ENCODE results near the gene SLC47A2. TPM values are rescaled to one million over a fixed set of nuclear protein-coding genes. Genes with fewer than 3 reads are reported as not detected.

SLC47A2 gene
- total and polyA plus RNA-seq, 7 experiments from 2014 or later, result not detected

GRCh38 chr17:19742495-19742894, 26.1 kb upstream of the SLC47A2 start:
- peak overlapping the region in 5 of 10 donors; percentile 27 to 81 (median 45) for H3K4me3 Mint-ChIP-seq
- H3K27ac Mint-ChIP-seq, result peak overlapping the region in 1 of 9 donors; percentile 48
- H3K9me3 ChIP-seq (ENCODE audit: control insufficient read depth in 2 of 3, low read length in 3 of 3), result no peaks in the 10 kb centered on the region
- CTCF ChIA-PET, result interaction anchor here (1.1 to 2.1 kb wide), 3 partner anchors 10 to 231 kb away, joined by 4 to 6 read pairs (median 4); no protein-coding TSS in a partner anchor
- no peaks in the 10 kb centered on the region for H3K36me3 Mint-ChIP-seq
- no peaks in the 10 kb centered on the region for H3K36me3 ChIP-seq (ENCODE audit: control insufficient read depth in 2 of 3, insufficient read depth in 3 of 3, low read length in 3 of 3)
- peaks cover 0 to 10% (median 0%) of the 10 kb centered on the region in 7 donors for H3K4me1 Mint-ChIP-seq
- peaks cover 0 to 3% (median 0%) of the 10 kb centered on the region in 5 donors for H3K27me3 Mint-ChIP-seq
- no peak overlapping the region for H3K27ac ChIP-seq (ENCODE audit: low read depth, low read length)
- ATAC-seq, result no peak
- no peak for DNase-seq
- H3K9me3 Mint-ChIP-seq, result no peaks in the 10 kb centered on the region
- no peak overlapping the region for H3K4me3 ChIP-seq (ENCODE audit: low read length)
- POLR2A ChIA-PET, result interaction anchor here (0.9 kb wide), 1 partner anchor 94 kb away, joined by 3 read pairs; the partner anchor contains the start of gene ALDH3A2
- intact Hi-C loops (cut with micrococcal nuclease), result no loop called here
- H3K27me3 ChIP-seq (ENCODE audit: control insufficient read depth in 2 of 2, insufficient read depth in 2 of 2, low read length in 2 of 2), result no peaks in the 10 kb centered on the region
- peaks cover 0 to 5% of the 10 kb centered on the region in 2 donors for H3K4me1 ChIP-seq (ENCODE audit: control insufficient read depth in 2 of 2, insufficient read depth in 2 of 2, low read length in 2 of 2)

- POLR2A ChIA-PET, result interaction anchor here (0.9 kb wide), 1 partner anchor 93 kb away, joined by 3 read pairs; the partner anchor contains the start of gene ALDH3A2
- H3K4me1 ChIP-seq (ENCODE audit: control insufficient read depth in 2 of 2, insufficient read depth in 2 of 2, low read length in 2 of 2), result peaks cover 0 to 5% of the 10 kb centered on the region in 2 donors
- DNase-seq, result no peak
- H3K36me3 ChIP-seq (ENCODE audit: control insufficient read depth in 2 of 3, insufficient read depth in 3 of 3, low read length in 3 of 3), result no peaks in the 10 kb centered on the region
- CTCF ChIA-PET, result interaction anchor here (1.7 to 2.1 kb wide), 3 partner anchors 9 to 14 kb away, joined by 4 to 6 read pairs (median 4); no protein-coding TSS in a partner anchor
- Mint-ChIP-seq H3K36me3 (no peaks in the 10 kb centered on the region), H3K27me3 (peaks cover 0 to 3% (median 0%) of the 10 kb centered on the region in 5 donors), H3K9me3 (no peaks in the 10 kb centered on the region), H3K4me1 (peaks cover 0 to 10% (median 0%) of the 10 kb centered on the region in 7 donors), H3K27ac (peak overlapping the region in 1 of 9 donors; percentile 48), H3K4me3 (peak overlapping the region in 1 of 10 donors; percentile 57)
- no peak overlapping the region for H3K4me3 ChIP-seq (ENCODE audit: low read length)
- H3K9me3 ChIP-seq (ENCODE audit: control insufficient read depth in 2 of 3, low read length in 3 of 3), result no peaks in the 10 kb centered on the region
- H3K27ac ChIP-seq (ENCODE audit: low read depth, low read length), result no peak overlapping the region
- ATAC-seq, result no peak
- no peaks in the 10 kb centered on the region for H3K27me3 ChIP-seq (ENCODE audit: control insufficient read depth in 2 of 2, insufficient read depth in 2 of 2, low read length in 2 of 2)
- intact Hi-C loops (cut with micrococcal nuclease), result no loop called here
These were observed 25.6 kb upstream of the SLC47A2 start for GRCh38 chr17:19741832-19742457.

GRCh38 chr17:19740933-19741332, 24.5 kb upstream of the SLC47A2 start:
- Mint-ChIP-seq H3K27ac (no peak overlapping the region), H3K27me3 (peaks cover 0 to 3% (median 0%) of the 10 kb centered on the region in 5 donors), H3K4me3 (no peak overlapping the region), H3K4me1 (peaks cover 0 to 10% (median 0%) of the 10 kb centered on the region in 7 donors), H3K36me3 (no peaks in the 10 kb centered on the region), H3K9me3 (no peaks in the 10 kb centered on the region)
- CTCF ChIA-PET, result interaction anchor here (0.5 to 1.9 kb wide), 3 partner anchors 10 to 88 kb away, joined by 3 to 4 read pairs (median 3); no protein-coding TSS in a partner anchor
- Histone ChIP-seq H3K27me3 (ENCODE audit: control insufficient read depth in 2 of 2, insufficient read depth in 2 of 2, low read length in 2 of 2) (no peaks in the 10 kb centered on the region), H3K36me3 (ENCODE audit: control insufficient read depth in 2 of 3, insufficient read depth in 3 of 3, low read length in 3 of 3) (no peaks in the 10 kb centered on the region), H3K4me1 (ENCODE audit: control insufficient read depth in 2 of 2, insufficient read depth in 2 of 2, low read length in 2 of 2) (peaks cover 0 to 5% of the 10 kb centered on the region in 2 donors), H3K9me3 (ENCODE audit: control insufficient read depth in 2 of 3, low read length in 3 of 3) (no peaks in the 10 kb centered on the region), H3K27ac (ENCODE audit: low read depth, low read length) (no peak overlapping the region), H3K4me3 (ENCODE audit: low read length) (no peak overlapping the region)
- DNase-seq, result no peak
- POLR2A ChIA-PET, result interaction anchor here (0.7 kb wide), 1 partner anchor 455 kb away, joined by 3 read pairs; no protein-coding TSS in a partner anchor
- ATAC-seq, result no peak
- intact Hi-C loops (cut with micrococcal nuclease), result no loop called here

GRCh38 chr17:19739241-19740201, 23.1 kb upstream of the SLC47A2 start:
- CTCF ChIA-PET, result interaction anchor here (0.6 to 1.3 kb wide), 3 partner anchors 23 to 226 kb away, joined by 3 to 4 read pairs (median 4); no protein-coding TSS in a partner anchor
- DNase-seq, result no peak
- Histone ChIP-seq H3K27me3 (ENCODE audit: control insufficient read depth in 2 of 2, insufficient read depth in 2 of 2, low read length in 2 of 2) (no peaks in the 10 kb centered on the region), H3K4me1 (ENCODE audit: control insufficient read depth in 2 of 2, insufficient read depth in 2 of 2, low read length in 2 of 2) (no peaks in the 10 kb centered on the region), H3K4me3 (ENCODE audit: low read length) (no peak overlapping the region), H3K36me3 (ENCODE audit: control insufficient read depth in 2 of 3, insufficient read depth in 3 of 3, low read length in 3 of 3) (no peaks in the 10 kb centered on the region), H3K9me3 (ENCODE audit: control insufficient read depth in 2 of 3, low read length in 3 of 3) (no peaks in the 10 kb centered on the region), H3K27ac (ENCODE audit: low read depth, low read length) (no peak overlapping the region)
- no peaks in the 10 kb centered on the region for H3K36me3 Mint-ChIP-seq
- peaks cover 0 to 2% (median 0%) of the 10 kb centered on the region in 5 donors for H3K27me3 Mint-ChIP-seq
- no peak overlapping the region for H3K4me3 Mint-ChIP-seq
- intact Hi-C loops (cut with micrococcal nuclease), result no loop called here
- POLR2A ChIA-PET, result no interaction called here
- no peak overlapping the region for H3K27ac Mint-ChIP-seq
- H3K9me3 Mint-ChIP-seq, result no peaks in the 10 kb centered on the region
- no peak for ATAC-seq
- H3K4me1 Mint-ChIP-seq, result peaks cover 0 to 3% (median 0%) of the 10 kb centered on the region in 7 donors

GRCh38 chr17:19738757-19739156, 22.4 kb upstream of the SLC47A2 start:
- Mint-ChIP-seq H3K27me3 (peaks cover 0 to 5% (median 0%) of the 10 kb centered on the region in 5 donors), H3K9me3 (no peaks in the 10 kb centered on the region), H3K4me1 (no peaks in the 10 kb centered on the region), H3K4me3 (no peak overlapping the region), H3K36me3 (no peaks in the 10 kb centered on the region), H3K27ac (no peak overlapping the region)
- DNase-seq, result no peak
- CTCF ChIA-PET, result interaction anchor here (1.0 kb wide), 1 partner anchor 225 kb away, joined by 4 read pairs; no protein-coding TSS in a partner anchor
- Histone ChIP-seq H3K9me3 (ENCODE audit: control insufficient read depth in 2 of 3, low read length in 3 of 3) (no peaks in the 10 kb centered on the region), H3K27ac (ENCODE audit: low read depth, low read length) (no peak overlapping the region), H3K4me1 (ENCODE audit: control insufficient read depth in 2 of 2, insufficient read depth in 2 of 2, low read length in 2 of 2) (no peaks in the 10 kb centered on the region), H3K36me3 (ENCODE audit: control insufficient read depth in 2 of 3, insufficient read depth in 3 of 3, low read length in 3 of 3) (no peaks in the 10 kb centered on the region), H3K4me3 (ENCODE audit: low read length) (no peak overlapping the region), H3K27me3 (ENCODE audit: control insufficient read depth in 2 of 2, insufficient read depth in 2 of 2, low read length in 2 of 2) (no peaks in the 10 kb centered on the region)
- intact Hi-C loops (cut with micrococcal nuclease), result no loop called here
- POLR2A ChIA-PET, result interaction anchor here (0.6 kb wide), 1 partner anchor 23 kb away, joined by 5 read pairs; no protein-coding TSS in a partner anchor
- ATAC-seq, result no peak

- Mint-ChIP-seq H3K27me3 (peaks cover 0 to 5% (median 0%) of the 10 kb centered on the region in 5 donors), H3K9me3 (no peaks in the 10 kb centered on the region), H3K4me3 (no peak overlapping the region), H3K36me3 (no peaks in the 10 kb centered on the region), H3K27ac (no peak overlapping the region), H3K4me1 (no peaks in the 10 kb centered on the region)
- POLR2A ChIA-PET, result interaction anchor here (0.6 kb wide), 1 partner anchor 23 kb away, joined by 5 read pairs; no protein-coding TSS in a partner anchor
- no peak overlapping the region for H3K4me3 ChIP-seq (ENCODE audit: low read length)
- intact Hi-C loops (cut with micrococcal nuclease), result no loop called here
- no peaks in the 10 kb centered on the region for H3K36me3 ChIP-seq (ENCODE audit: control insufficient read depth in 2 of 3, insufficient read depth in 3 of 3, low read length in 3 of 3)
- CTCF ChIA-PET, result interaction anchor here (0.6 to 0.7 kb wide), 2 partner anchors 9 to 140 kb away, joined by 4 to 6 read pairs; no protein-coding TSS in a partner anchor
- ATAC-seq, result no peak
- no peaks in the 10 kb centered on the region for H3K9me3 ChIP-seq (ENCODE audit: control insufficient read depth in 2 of 3, low read length in 3 of 3)
- H3K27ac ChIP-seq (ENCODE audit: low read depth, low read length), result no peak overlapping the region
- no peak for DNase-seq
- H3K4me1 ChIP-seq (ENCODE audit: control insufficient read depth in 2 of 2, insufficient read depth in 2 of 2, low read length in 2 of 2), result no peaks in the 10 kb centered on the region
- no peaks in the 10 kb centered on the region for H3K27me3 ChIP-seq (ENCODE audit: control insufficient read depth in 2 of 2, insufficient read depth in 2 of 2, low read length in 2 of 2)
These were observed 21.7 kb upstream of the SLC47A2 start for GRCh38 chr17:19738073-19738449.

All from naive thymus-derived CD4-positive, alpha-beta T cell (primary cell).